HG03469 (cell line): ENCODE measurements around the gene KLHL5.
"Not testable (repeated sequence)": the region's sequence is repeated elsewhere in the genome, so short reads cannot be mapped to it uniquely, and the experiment has no call there.

Experiments used
- ATAC-seq: cut with Tn5 transposase; IDR thresholded peaks from one replicate; pipeline ENCODE4 v1.9.1; 2021; ENCODE audit warnings: mild to moderate bottlenecking, moderate library complexity, moderate number of reproducible peaks; ENCODE audit not compliant: unreplicated experiment

KLHL5 gene

DNA sequence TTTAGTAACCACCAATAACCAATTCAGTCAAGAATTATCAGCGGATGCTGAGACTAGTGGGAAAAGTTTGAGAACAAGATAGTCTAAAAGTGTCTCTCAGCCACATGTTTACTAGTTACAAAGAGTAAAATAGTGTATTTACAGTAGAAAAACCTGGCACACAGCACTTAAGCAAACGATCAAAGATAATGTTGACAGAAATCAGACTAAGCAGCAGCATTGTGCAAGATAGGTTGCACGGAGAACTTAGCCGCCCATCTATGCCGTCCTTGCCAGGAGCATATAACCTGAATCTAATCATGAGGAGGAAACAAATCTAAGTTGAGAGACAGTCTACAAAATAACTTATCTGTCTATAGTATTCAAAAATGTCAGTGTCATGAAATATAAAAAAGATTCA, 35.3 kb downstream of the KLHL5 start:
- ATAC-seq, result no peak

GRCh38 chr4:39102297-39102696, 40.3 kb downstream of the KLHL5 start:
- no peak for ATAC-seq

GRCh38 chr4:39103291-39103690, 41.3 kb downstream of the KLHL5 start:
- ATAC-seq, result no peak

DNA sequence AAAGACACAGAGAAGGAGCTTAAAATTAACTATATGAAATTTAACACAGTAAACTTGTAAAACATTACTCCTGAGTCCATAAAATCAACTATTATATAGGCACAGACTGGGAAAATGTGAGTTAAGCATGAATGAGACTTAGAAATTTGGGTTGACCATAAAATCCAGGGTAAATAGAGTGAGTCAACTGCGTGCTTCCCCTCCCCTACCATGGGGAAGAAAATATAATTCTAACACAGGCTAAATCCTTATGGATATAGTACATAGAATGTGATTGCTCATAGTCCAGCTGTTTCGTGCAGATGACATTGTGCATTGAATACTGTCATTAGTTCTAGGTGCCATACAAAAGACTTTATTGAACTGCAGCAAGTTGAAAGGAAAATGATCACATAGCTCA, 42.2 kb downstream of the KLHL5 start:
- ATAC-seq, result no peak

DNA sequence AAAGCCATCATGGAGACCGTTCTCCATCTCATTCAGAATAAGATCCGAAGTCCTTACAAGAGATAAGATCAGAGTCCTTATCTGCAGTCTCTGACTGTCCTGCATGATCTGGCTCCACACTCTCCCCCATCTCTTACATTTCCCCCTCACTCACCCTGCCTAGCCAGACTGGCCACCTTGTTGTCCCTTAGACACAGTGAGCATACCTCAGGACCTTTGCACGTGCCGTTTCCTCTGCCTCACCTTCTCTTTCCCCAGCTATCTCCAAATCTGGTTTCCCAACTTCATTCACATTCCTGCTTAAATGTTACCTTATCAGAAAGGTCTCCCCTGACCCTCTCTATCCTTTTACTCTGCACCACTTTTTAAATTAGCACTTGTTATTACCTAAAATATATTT, 44.0 kb downstream of the KLHL5 start:
- ATAC-seq, result no peak

- no peak for ATAC-seq
Measured at GRCh38 chr4:39114436-39114835, 52.4 kb downstream of the KLHL5 start.

GRCh38 chr4:39118034-39118658, 56.1 kb downstream of the KLHL5 start:
- ATAC-seq, result no peak

- ATAC-seq, result no peak
Measured at GRCh38 chr4:39120418-39120817, 58.4 kb downstream of the KLHL5 start.

DNA sequence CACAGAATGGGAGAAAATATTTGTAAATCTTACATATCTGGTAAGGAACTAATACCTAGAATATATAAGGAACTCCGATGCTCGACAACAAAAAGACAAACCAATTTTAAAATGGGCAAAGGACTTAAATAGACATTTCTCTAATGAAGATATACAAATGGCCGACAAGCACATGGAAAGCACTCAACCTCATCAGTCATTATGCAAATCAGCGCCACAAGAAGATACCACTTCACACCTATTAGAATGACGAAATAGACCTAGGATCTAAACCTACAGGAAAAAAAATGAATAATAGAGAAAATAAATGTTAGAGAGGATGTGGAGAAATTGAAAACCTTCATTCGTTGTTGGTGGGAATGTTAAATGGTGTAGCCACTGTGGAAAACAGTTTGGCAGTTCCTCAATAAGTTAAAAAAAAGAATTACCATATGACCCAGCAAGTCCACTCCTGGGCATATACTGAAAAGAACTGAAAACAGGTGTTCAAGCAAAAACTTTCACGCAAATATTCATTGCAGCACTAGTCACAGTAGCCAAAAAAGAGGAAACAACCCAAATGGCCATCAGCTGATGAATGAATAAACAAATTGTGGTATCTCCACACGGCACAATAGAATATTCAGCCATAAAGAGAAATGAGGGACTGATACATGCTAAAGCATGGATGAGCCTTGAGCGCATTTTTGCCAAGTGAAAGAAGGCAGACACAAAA, 63.0 kb downstream of the KLHL5 start:
- ATAC-seq, result peak; percentile 72

DNA sequence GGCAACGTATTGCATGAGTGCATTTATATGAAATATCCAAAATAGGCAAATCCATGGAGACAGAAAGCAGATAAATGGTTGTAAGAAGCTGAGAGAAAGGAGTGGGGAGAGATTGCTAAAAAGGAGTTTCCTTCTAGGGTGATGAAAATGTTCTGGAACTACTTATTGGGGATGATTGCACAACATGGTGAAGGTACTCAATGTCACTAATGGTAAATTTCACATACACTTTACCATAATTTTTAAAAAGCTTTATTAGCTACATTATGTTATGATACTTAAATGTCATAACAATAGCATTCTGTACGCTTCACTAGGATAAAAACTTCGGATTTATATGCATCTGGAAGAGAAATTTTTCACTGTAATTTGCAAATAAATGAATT, 63.6 kb downstream of the KLHL5 start:
- no peak for ATAC-seq

DNA sequence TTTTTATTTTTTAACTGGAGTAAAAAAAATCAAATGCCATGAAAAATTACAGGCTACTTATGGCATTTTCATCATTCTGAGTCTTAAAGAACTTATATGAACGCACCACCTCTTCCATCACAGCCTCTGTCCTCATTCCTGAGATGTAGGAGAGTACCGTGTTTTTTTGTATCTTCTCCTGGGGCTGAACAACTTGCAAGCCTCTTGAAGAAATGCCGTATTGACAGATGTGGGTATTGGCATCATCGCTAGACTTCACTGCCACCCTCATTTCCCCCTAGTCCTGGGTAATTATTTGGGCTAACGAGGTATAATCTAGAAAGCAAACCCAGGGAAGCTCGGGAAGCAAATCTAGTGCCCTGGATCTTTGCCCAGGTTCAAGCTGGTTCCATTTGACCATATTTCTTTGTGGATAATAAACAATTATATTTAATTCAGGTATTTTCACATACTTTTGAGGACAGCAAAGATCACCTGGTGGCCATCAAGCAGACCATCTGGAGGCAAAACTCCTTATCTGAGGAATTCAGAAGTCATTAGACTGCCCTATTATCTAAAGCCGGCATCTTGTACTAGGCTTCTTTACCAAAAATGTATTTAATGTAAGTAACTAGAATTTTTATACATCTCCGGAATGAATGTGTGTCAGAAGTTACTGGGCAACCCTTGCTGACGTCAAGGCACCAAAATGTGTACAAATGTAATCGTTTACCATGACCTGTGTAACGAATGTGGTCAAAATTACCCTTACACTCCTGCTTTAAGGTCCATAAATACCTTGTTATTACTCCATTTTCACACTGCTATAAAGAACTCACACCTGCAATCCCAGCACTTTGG, 64.4 kb downstream of the KLHL5 start:
- no peak for ATAC-seq

DNA sequence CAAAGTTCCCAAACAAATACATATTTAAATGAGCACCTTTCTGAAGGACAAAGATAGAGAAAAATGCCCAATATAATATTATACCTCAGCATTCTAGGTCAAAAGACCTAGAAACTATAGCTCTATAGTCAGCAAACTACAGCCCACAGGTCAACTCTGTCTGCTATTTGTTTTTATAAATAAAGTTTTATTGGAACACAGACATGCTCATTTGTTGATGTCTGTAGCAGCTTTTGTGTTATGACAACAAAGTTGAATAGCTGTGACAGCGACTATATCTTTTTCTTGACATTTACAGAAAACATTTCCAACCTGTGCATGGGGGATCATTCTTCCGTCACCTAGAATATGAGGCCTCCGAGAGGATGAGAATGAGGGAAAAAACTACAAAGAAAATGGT, 71.6 kb downstream of the KLHL5 start:
- no peak for ATAC-seq

- ATAC-seq, result no peak
Measured at GRCh38 chr4:39134683-39135306, 72.8 kb downstream of the KLHL5 start.

- not testable (repeated sequence) for ATAC-seq
Measured at GRCh38 chr4:39138227-39138626, 76.2 kb downstream of the KLHL5 start.

GRCh38 chr4:39146211-39146610, 84.2 kb downstream of the KLHL5 start:
- ATAC-seq, result no peak

- no peak for ATAC-seq
Measured at GRCh38 chr4:39154009-39154408, 92.0 kb downstream of the KLHL5 start.

DNA sequence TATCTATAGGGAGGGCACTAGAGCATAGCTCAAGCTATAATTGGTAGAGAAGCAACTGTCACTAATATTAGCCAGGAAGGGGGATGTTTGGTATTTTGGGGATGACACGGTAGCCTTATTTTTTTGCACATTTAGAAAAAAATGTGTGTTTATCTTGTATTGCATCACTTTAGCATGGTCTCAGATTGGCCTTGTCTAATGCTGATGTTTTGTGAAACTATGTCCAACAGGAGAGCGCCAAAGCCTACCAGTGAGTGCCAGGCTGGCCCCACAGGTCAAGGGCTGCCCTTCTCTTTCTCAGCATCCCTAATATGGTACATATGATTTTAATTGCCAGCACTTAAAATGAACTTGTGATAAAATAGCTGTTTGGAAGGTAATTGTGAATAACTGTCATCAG, 95.5 kb downstream of the KLHL5 start:
- no peak for ATAC-seq

DNA sequence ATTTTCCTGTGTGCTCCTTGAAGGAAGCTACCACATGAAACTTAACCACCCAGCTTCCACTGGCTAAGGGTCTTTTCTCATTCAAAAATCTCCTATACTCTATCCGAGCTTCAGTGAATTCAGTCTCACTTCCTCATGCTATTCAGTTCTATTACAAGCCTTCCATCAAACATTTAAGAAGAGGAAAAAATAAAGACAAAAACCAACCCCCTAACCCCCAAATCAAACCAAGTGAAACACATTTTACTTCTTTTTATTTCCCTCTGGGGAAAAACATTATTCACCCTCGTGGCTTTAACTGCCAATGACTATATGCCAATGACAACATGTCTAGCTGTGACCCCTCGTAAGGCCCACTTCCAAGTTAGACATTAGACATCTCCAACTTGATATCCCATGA, 104.1 kb downstream of the KLHL5 start:
- ATAC-seq, result no peak

GRCh38 chr4:39166669-39167068, 104.6 kb downstream of the KLHL5 start:
- no peak for ATAC-seq

- no peak for ATAC-seq
Measured at GRCh38 chr4:39169426-39169825, 107.4 kb downstream of the KLHL5 start.

DNA sequence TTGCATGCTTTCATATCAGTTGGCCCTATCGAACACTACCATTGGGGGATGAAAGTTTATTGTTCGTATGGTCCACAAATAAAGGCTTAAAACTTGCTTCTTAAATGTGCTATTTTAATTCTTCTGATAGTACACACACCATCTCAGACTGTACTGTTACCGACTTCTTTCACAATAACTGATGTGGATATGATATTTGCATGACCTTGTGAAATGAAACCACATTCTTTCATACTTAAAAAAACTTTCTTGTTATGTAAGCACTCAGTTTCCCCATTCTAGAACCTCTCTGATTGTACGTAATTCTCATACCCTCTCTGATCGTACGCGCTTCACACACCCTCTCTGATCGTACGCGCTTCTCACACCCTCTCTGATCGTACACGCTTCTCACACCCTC, 108.3 kb downstream of the KLHL5 start:
- ATAC-seq, result no peak
